ENCODE measurements around the gene SPDYE5. TPM values are rescaled to one million over a fixed set of nuclear protein-coding genes. Genes with fewer than 3 reads are reported as not detected.
"Not testable (repeated sequence)": the region's sequence is repeated elsewhere in the genome, so short reads cannot be mapped to it uniquely, and the experiment has no call there.

The SPDYE5 gene
- total and polyA plus RNA-seq, 5 donors: 0.17 TPM; not detected in 4

- H3K4me1 ChIP-seq (ENCODE audit: control insufficient read depth, insufficient read depth, low read length); H3K9me3 ChIP-seq (ENCODE audit: control insufficient read depth, low read length); H3K27me3 ChIP-seq (ENCODE audit: control insufficient read depth, insufficient read depth); intact Hi-C loops (cut with DNase I): not testable (repeated sequence)
- peak; percentile 96 to 98 (median 97) for DNase-seq
- Histone ChIP-seq H3K27ac (ENCODE audit: low read length) (peak within 1 kb of the TSS; percentile 92), H3K4me3 (ENCODE audit: low read length) (peak within 1 kb of the TSS; percentile 83)
- ATAC-seq: peak; percentile 100
- WGBS: under 1% methylated on average over 49 of the region's 49 CpGs
These were observed 6.0 kb upstream of the SPDYE5 start, which contains the start of gene POM121C for GRCh38 chr7:75485979-75486643. TSS of gene POM121C (minus strand) at chr7:75486299. CDS start at chr7:75441496, 44,803 bp downstream.

GRCh38 chr7:75509033-75509432, 16.9 kb downstream of the SPDYE5 start:
- H3K9me3 ChIP-seq (ENCODE audit: control insufficient read depth, low read length); H3K27me3 ChIP-seq (ENCODE audit: control insufficient read depth, insufficient read depth); H3K27ac ChIP-seq (ENCODE audit: low read length); DNase-seq; H3K4me1 ChIP-seq (ENCODE audit: control insufficient read depth, insufficient read depth, low read length); intact Hi-C loops (cut with DNase I); ATAC-seq; H3K4me3 ChIP-seq (ENCODE audit: low read length): not testable (repeated sequence)
- WGBS: 95% methylated on average over 2 of the region's 4 CpGs

GRCh38 chr7:75518842-75519241, 26.7 kb downstream of the SPDYE5 start:
- not testable (repeated sequence) for H3K27ac ChIP-seq (ENCODE audit: low read length)

GRCh38 chr7:75521727-75522126, 29.6 kb downstream of the SPDYE5 start:
- H3K4me3 ChIP-seq (ENCODE audit: low read length); H3K4me1 ChIP-seq (ENCODE audit: control insufficient read depth, insufficient read depth, low read length); ATAC-seq; H3K27ac ChIP-seq (ENCODE audit: low read length); intact Hi-C loops (cut with DNase I); H3K27me3 ChIP-seq (ENCODE audit: control insufficient read depth, insufficient read depth); H3K9me3 ChIP-seq (ENCODE audit: control insufficient read depth, low read length); DNase-seq: not testable (repeated sequence)

More at GRCh38 chr7:75518842-75519241, 26.7 kb downstream of the SPDYE5 start:
- H3K27me3 ChIP-seq (ENCODE audit: control insufficient read depth, insufficient read depth); ATAC-seq; DNase-seq; H3K4me1 ChIP-seq (ENCODE audit: control insufficient read depth, insufficient read depth, low read length); H3K4me3 ChIP-seq (ENCODE audit: low read length); intact Hi-C loops (cut with DNase I); H3K9me3 ChIP-seq (ENCODE audit: control insufficient read depth, low read length): not testable (repeated sequence)
- 52% methylated on average over 2 of the region's 2 CpGs for WGBS

- ATAC-seq; H3K27me3 ChIP-seq (ENCODE audit: control insufficient read depth, insufficient read depth); H3K4me1 ChIP-seq (ENCODE audit: control insufficient read depth, insufficient read depth, low read length); H3K9me3 ChIP-seq (ENCODE audit: control insufficient read depth, low read length); intact Hi-C loops (cut with DNase I): not testable (repeated sequence)
- Histone ChIP-seq H3K4me3 (ENCODE audit: low read length) (peak overlapping the region; percentile 72), H3K27ac (ENCODE audit: low read length) (peak overlapping the region; percentile 15)
- DNase-seq: peak in 2 of 3 donors; percentile 50 to 56
- under 1% methylated on average over 37 of the region's 37 CpGs for WGBS
These were observed 35.2 kb downstream of the SPDYE5 start for GRCh38 chr7:75527224-75527722.

- no peaks in the 10 kb centered on the region for H3K27me3 ChIP-seq (ENCODE audit: control insufficient read depth, insufficient read depth)
- DNase-seq: no peak
- 64% methylated on average over 6 of the region's 6 CpGs for WGBS
- ATAC-seq: no peak
- peaks cover 5% of the 10 kb centered on the region for H3K4me1 ChIP-seq (ENCODE audit: control insufficient read depth, insufficient read depth, low read length)
- H3K4me3 ChIP-seq (ENCODE audit: low read length): no peak overlapping the region
- intact Hi-C loops (cut with DNase I): no loop called here
- no peak overlapping the region for H3K27ac ChIP-seq (ENCODE audit: low read length)
- no peaks in the 10 kb centered on the region for H3K9me3 ChIP-seq (ENCODE audit: control insufficient read depth, low read length)
These were observed 39.3 kb downstream of the SPDYE5 start for GRCh38 chr7:75531359-75531821.

- intact Hi-C loops (cut with DNase I): no loop called here
- no peak overlapping the region for H3K4me3 ChIP-seq (ENCODE audit: low read length)
- H3K27ac ChIP-seq (ENCODE audit: low read length): no peak overlapping the region
- WGBS: 97% methylated on average over 4 of the region's 4 CpGs
- H3K9me3 ChIP-seq (ENCODE audit: control insufficient read depth, low read length): no peaks in the 10 kb centered on the region
- H3K4me1 ChIP-seq (ENCODE audit: control insufficient read depth, insufficient read depth, low read length): no peaks in the 10 kb centered on the region
- no peak for ATAC-seq
- no peak for DNase-seq
- no peaks in the 10 kb centered on the region for H3K27me3 ChIP-seq (ENCODE audit: control insufficient read depth, insufficient read depth)
These were observed 40.5 kb downstream of the SPDYE5 start for GRCh38 chr7:75532639-75533038.

- Histone ChIP-seq H3K4me1 (ENCODE audit: control insufficient read depth, insufficient read depth, low read length) (no peaks in the 10 kb centered on the region), H3K9me3 (ENCODE audit: control insufficient read depth, low read length) (no peaks in the 10 kb centered on the region), H3K27ac (ENCODE audit: low read length) (no peak overlapping the region), H3K4me3 (ENCODE audit: low read length) (no peak overlapping the region), H3K27me3 (ENCODE audit: control insufficient read depth, insufficient read depth) (no peaks in the 10 kb centered on the region)
- ATAC-seq (no peak), DNase-seq (peak in 1 of 3 donors; percentile 19)
- intact Hi-C loops (cut with DNase I): no loop called here
- WGBS: 94% methylated on average over 6 of the region's 6 CpGs
These were observed 41.8 kb downstream of the SPDYE5 start for GRCh38 chr7:75533926-75534325.

GRCh38 chr7:75534727-75535307, 42.7 kb downstream of the SPDYE5 start:
- H3K4me3 ChIP-seq (ENCODE audit: low read length): no peak overlapping the region
- DNase-seq (no peak), ATAC-seq (no peak)
- no peaks in the 10 kb centered on the region for H3K4me1 ChIP-seq (ENCODE audit: control insufficient read depth, insufficient read depth, low read length)
- intact Hi-C loops (cut with DNase I): no loop called here
- no peak overlapping the region for H3K27ac ChIP-seq (ENCODE audit: low read length)
- no peaks in the 10 kb centered on the region for H3K9me3 ChIP-seq (ENCODE audit: control insufficient read depth, low read length)
- no peaks in the 10 kb centered on the region for H3K27me3 ChIP-seq (ENCODE audit: control insufficient read depth, insufficient read depth)
- 70% methylated on average over 8 of the region's 8 CpGs for WGBS

- Histone ChIP-seq H3K4me1 (ENCODE audit: control insufficient read depth, insufficient read depth, low read length) (no peaks in the 10 kb centered on the region), H3K27ac (ENCODE audit: low read length) (no peak overlapping the region), H3K27me3 (ENCODE audit: control insufficient read depth, insufficient read depth) (no peaks in the 10 kb centered on the region), H3K4me3 (ENCODE audit: low read length) (no peak overlapping the region), H3K9me3 (ENCODE audit: control insufficient read depth, low read length) (no peaks in the 10 kb centered on the region)
- ATAC-seq: no peak
- intact Hi-C loops (cut with DNase I): no loop called here
- WGBS: 95% methylated on average over 4 of the region's 4 CpGs
- DNase-seq: no peak
These were observed 44.4 kb downstream of the SPDYE5 start for GRCh38 chr7:75536491-75536890.

- DNase-seq (no peak), ATAC-seq (no peak)
- intact Hi-C loops (cut with DNase I): no loop called here
- Histone ChIP-seq H3K27ac (ENCODE audit: low read length) (no peak overlapping the region), H3K9me3 (ENCODE audit: control insufficient read depth, low read length) (no peaks in the 10 kb centered on the region), H3K4me3 (ENCODE audit: low read length) (no peak overlapping the region), H3K27me3 (ENCODE audit: control insufficient read depth, insufficient read depth) (no peaks in the 10 kb centered on the region), H3K4me1 (ENCODE audit: control insufficient read depth, insufficient read depth, low read length) (no peaks in the 10 kb centered on the region)
- WGBS: 83% methylated on average over 18 of the region's 18 CpGs
These were observed 44.9 kb downstream of the SPDYE5 start for GRCh38 chr7:75536940-75537538.
